Measurements from ENCODE around the gene RTN4RL2.
A peak's percentile ranks its signal among the peaks of the same experiment; 100 is the strongest.
"Not testable (repeated sequence)": the region's sequence is repeated elsewhere in the genome, so short reads cannot be mapped to it uniquely, and the experiment has no call there.

The RTN4RL2 gene

DNA sequence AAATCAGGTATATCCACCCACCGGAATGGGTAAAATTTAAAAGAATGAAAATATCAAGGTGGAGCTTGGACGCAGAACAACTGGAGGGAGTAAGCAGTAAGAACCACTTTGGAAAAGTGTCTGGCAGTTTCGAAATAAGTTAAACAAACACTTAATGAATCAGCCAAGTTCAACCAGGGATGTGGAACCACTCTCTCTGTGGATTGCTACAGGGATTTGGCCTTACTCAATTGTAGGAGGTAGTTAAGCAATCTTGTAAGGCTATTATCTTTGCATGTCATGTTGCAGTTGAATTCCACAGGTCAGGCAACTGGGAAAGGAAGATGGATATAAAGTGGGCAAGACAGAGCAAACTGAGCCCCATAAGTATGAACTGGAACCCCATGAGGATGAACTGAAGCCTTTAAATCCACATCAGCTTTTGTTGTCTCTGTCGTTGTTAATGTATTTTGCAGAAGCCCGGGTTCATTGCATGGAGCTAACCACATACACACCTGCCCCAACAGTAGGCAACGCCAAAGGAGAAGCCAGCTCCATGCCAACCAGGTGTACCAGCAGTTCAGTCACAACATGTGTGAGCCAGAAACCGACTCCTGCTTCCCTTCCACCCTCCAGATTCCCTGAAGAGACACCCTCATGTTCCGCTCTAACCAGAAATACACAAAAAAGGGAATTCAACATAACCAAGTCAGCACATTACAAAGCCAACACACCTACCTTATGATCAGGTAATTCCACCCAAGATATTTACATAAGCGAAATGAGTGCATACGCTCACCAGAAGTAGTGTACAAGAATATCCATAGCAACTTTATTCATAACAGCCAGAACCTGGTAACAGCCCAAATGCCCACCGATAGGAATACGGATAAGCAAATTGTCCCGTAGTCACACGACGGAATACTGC lies 25.4 kb upstream of the RTN4RL2 start:
- Histone ChIP-seq H3K9me3 (ENCODE audit: insufficient read depth, low read depth, low read length) (no peaks in the 10 kb centered on the region), H3K27ac (ENCODE audit: low read depth, low read length) (no peak overlapping the region), H3K36me3 (ENCODE audit: insufficient read depth, low read length) (no peaks in the 10 kb centered on the region), H3K9ac (ENCODE audit: low read depth, low read length) (no peak overlapping the region), H3K27me3 (ENCODE audit: insufficient read depth, low read length) (no peaks in the 10 kb centered on the region), H3K4me1 (ENCODE audit: insufficient read depth, low read length) (no peaks in the 10 kb centered on the region), H3K4me3 (ENCODE audit: low read length) (no peak overlapping the region)
- WGBS = 85% methylated on average over 15 of the region's 15 CpGs

DNA sequence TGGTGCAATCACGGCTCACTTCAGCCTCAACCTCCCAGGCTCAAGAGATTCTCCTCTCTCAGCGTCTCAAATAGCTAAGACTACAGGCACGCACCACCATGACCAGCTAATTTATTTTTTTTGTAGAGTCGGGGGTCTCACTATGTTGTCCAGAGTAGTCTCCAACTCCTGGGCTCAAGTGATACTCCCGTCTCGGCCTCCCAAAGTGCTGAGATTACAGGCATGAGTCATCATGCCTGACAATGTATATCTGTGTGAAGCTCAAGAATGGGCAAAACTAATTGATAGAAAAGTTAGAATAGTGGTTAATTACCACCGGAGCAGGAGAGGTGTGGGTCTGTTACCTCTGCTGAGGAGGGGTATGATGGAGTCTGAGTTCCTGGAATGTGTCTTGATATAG lies 24.3 kb upstream of the RTN4RL2 start:
- H3K27ac ChIP-seq (ENCODE audit: low read depth, low read length) = no peak overlapping the region
- no peak overlapping the region for H3K9ac ChIP-seq (ENCODE audit: low read depth, low read length)
- no peaks in the 10 kb centered on the region for H3K4me1 ChIP-seq (ENCODE audit: insufficient read depth, low read length)
- no peaks in the 10 kb centered on the region for H3K36me3 ChIP-seq (ENCODE audit: insufficient read depth, low read length)
- H3K4me3 ChIP-seq (ENCODE audit: low read length) = no peak overlapping the region
- no peaks in the 10 kb centered on the region for H3K27me3 ChIP-seq (ENCODE audit: insufficient read depth, low read length)
- 90% methylated on average over 7 of the region's 7 CpGs for WGBS
- no peaks in the 10 kb centered on the region for H3K9me3 ChIP-seq (ENCODE audit: insufficient read depth, low read depth, low read length)

DNA sequence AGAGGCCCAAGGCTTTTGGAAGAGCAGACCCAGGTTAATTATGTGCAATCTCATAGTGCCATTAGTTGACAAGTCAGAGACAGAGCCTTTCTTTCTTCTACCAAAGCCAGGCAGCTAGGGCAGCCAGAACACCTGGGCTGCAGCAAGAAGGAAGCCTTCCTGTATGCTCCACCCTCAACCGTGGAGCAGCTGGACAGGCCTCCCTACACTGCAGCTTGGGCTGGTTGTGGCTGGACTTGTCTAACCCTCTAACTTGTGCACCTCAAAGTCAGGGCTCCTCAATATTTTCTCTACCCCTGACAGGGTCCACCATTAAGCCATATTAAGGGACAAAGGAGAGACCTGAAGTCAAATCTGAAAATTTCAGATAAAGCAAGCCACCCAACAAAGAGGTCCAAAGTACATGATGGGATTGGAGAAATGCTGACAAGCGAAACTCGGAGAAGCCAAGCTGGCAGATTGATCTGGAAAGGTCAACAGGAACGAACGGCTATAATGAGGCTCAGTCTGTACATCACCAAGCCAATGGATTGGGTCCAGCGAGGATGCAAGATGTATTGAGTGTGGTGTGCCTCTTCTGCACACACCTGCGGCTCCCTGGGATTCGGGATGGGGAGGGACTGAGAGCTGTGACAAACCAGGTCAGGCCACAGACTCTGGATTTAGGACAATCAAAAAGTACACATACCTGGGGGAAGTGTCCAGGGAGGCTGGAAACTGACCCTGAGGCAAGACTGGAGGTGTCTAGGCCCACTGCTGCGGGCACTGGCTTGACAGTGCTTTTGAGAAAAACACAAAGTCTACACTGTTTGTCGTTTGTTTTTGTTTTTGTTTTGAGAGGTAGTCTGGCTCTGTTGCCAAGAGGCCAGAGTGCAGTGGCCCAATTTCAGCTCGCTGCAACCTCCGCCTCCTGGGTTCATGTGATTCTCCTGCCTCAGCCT lies 21.7 kb upstream of the RTN4RL2 start:
- Histone ChIP-seq H3K27me3 (ENCODE audit: insufficient read depth, low read length) (no peaks in the 10 kb centered on the region), H3K4me1 (ENCODE audit: insufficient read depth, low read length) (no peaks in the 10 kb centered on the region), H3K9ac (ENCODE audit: low read depth, low read length) (no peak overlapping the region), H3K27ac (ENCODE audit: low read depth, low read length) (no peak overlapping the region), H3K36me3 (ENCODE audit: insufficient read depth, low read length) (no peaks in the 10 kb centered on the region), H3K4me3 (ENCODE audit: low read length) (no peak overlapping the region), H3K9me3 (ENCODE audit: insufficient read depth, low read depth, low read length) (no peaks in the 10 kb centered on the region)
- WGBS = 91% methylated on average over 12 of the region's 12 CpGs

DNA sequence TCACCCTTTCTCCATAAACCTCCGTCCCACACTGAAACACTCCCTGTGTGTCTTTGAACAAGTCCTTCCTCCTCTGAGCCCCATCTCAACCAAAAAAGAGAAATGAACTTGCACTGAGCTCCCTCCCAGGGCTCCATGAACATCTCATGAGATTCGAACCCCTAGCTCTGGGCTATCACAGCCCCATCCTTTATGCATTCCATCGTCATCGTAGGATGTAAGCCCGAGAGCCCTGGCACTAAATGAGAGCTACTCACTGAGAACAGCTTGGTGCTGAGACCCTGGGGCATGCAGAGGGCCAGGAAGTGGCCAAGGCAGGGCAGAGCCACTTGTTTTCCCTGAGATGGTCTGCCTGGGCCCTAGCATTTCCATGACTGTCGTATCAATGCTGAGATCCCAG lies 20.5 kb upstream of the RTN4RL2 start:
- Histone ChIP-seq H3K9ac (ENCODE audit: low read depth, low read length) (no peak overlapping the region), H3K4me1 (ENCODE audit: insufficient read depth, low read length) (no peaks in the 10 kb centered on the region), H3K9me3 (ENCODE audit: insufficient read depth, low read depth, low read length) (no peaks in the 10 kb centered on the region), H3K27ac (ENCODE audit: low read depth, low read length) (no peak overlapping the region), H3K36me3 (ENCODE audit: insufficient read depth, low read length) (no peaks in the 10 kb centered on the region), H3K4me3 (ENCODE audit: low read length) (no peak overlapping the region), H3K27me3 (ENCODE audit: insufficient read depth, low read length) (no peaks in the 10 kb centered on the region)
- WGBS = 84% methylated on average over 6 of the region's 6 CpGs

DNA sequence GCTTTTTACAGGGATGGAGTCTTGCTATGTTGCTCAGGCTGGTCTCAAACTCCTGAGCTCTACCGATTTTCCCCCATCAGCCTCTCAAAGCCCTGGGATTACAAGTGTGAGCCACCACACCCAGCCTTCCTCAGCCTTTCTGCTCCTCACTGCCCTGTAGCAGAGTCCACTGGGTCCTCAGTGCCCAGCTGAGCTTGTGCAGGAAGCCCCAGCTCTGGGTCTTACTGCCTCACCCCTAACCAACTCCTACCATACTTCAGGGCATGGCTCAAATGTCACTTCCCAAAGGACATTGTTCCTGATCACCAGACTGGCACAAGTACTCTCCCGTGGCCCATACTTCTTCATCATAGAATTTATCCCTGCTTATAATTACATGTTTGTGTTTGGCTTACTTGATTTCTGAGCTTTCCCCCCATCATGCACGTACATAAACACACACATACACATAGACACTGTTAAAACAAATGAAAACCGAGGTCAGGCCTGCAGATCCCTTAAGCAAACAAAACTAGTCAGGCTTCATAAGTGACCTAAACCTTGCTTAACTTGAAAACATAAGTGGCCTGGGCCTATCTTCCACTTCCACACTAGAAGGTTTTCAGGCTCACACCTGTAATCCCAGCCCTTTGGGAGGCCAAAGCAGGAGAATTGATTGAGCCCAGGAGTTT lies 19.4 kb upstream of the RTN4RL2 start:
- Histone ChIP-seq H3K9ac (ENCODE audit: low read depth, low read length) (no peak overlapping the region), H3K4me3 (ENCODE audit: low read length) (no peak overlapping the region)
- 90% methylated on average over 4 of the region's 4 CpGs for WGBS

DNA sequence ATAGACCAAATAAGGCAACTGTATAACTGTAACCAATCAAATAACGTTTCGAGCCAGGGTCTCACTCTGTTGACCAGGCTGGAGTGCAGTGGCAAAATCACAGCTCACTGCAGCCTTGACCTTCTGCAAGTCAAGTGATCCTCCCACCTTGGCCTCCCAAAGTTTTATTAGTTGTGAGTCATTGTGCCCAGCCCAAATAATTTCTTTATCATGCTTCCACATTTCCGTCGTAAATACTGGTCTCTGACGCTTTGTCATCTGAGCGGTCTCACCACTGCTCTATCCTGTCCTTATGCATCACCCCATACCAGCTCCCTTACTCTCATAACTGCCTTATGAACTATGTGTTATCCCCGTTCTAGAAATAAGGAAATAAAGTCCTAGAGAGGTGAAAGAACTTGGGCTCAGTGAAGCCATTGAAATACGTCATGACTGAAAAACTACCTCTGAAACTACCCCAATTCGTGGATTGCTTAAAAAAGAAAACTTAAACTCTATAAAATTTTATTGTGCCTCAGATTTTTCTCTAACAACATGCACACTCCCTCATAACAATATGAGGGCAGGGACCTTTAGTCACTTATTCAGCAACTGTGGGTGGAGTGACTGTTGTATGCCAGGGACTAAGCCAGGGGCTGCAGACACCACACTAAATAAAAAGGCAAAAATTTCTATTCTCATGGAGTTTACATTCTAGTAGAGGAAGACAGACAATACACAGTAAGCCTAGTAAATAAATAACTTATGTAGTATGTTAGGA lies 15.8 kb upstream of the RTN4RL2 start:
- H3K4me3 ChIP-seq (ENCODE audit: low read length) = no peak overlapping the region
- no peaks in the 10 kb centered on the region for H3K36me3 ChIP-seq (ENCODE audit: insufficient read depth, low read length)
- no peaks in the 10 kb centered on the region for H3K9me3 ChIP-seq (ENCODE audit: insufficient read depth, low read depth, low read length)
- no peak overlapping the region for H3K9ac ChIP-seq (ENCODE audit: low read depth, low read length)
- WGBS = 89% methylated on average over 9 of the region's 9 CpGs
- no peaks in the 10 kb centered on the region; the same call in 1 of the 2 replicates for H3K27me3 ChIP-seq (ENCODE audit: insufficient read depth, low read length)
- H3K4me1 ChIP-seq (ENCODE audit: insufficient read depth, low read length) = no peaks in the 10 kb centered on the region
- H3K27ac ChIP-seq (ENCODE audit: low read depth, low read length) = no peak overlapping the region

More for the DNA sequence above, 19.4 kb upstream of the RTN4RL2 start:
- no peaks in the 10 kb centered on the region for H3K9me3 ChIP-seq (ENCODE audit: insufficient read depth, low read depth, low read length)
- H3K27me3 ChIP-seq (ENCODE audit: insufficient read depth, low read length) = no peaks in the 10 kb centered on the region
- H3K36me3 ChIP-seq (ENCODE audit: insufficient read depth, low read length) = no peaks in the 10 kb centered on the region
- no peaks in the 10 kb centered on the region for H3K4me1 ChIP-seq (ENCODE audit: insufficient read depth, low read length)
- H3K27ac ChIP-seq (ENCODE audit: low read depth, low read length) = no peak overlapping the region

DNA sequence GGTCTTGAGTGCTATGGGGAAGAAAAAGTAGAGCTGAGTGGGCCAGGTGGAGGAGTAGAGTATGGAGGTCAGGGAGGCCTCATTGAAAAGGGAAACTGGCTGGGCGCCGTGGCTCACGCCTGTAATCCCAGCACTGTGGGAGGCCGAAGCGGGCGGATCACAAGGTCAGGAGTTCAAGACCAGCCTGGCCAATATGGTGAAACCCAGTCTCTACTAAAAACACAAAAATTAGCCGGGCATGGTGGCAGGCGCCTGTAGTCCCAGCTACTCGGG lies 15.3 kb upstream of the RTN4RL2 start:
- 86% methylated on average over 9 of the region's 9 CpGs for WGBS
- not testable (repeated sequence) for H3K9me3 ChIP-seq (ENCODE audit: insufficient read depth, low read depth, low read length); H3K36me3 ChIP-seq (ENCODE audit: insufficient read depth, low read length); H3K9ac ChIP-seq (ENCODE audit: low read depth, low read length); H3K4me1 ChIP-seq (ENCODE audit: insufficient read depth, low read length); H3K27ac ChIP-seq (ENCODE audit: low read depth, low read length); H3K4me3 ChIP-seq (ENCODE audit: low read length); H3K27me3 ChIP-seq (ENCODE audit: insufficient read depth, low read length)

DNA sequence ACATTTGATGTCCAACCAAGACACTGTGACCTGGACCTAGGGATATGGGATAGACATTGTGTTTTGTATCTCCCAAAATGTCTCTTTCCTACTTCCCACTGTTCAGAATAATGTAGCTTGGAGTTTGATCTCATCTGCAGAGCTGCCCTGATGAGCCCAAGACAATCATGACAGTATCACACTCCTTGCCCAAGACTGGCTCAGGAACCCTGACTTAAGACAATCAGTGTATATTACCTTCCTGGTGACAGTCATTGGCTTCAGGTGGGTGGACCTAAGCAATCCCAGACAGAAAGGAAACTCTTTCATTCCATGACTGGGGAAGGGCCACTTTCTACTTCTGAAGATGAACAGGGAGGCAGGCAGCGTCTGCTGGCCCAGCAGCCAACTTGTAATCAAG lies 14.3 kb upstream of the RTN4RL2 start:
- Histone ChIP-seq H3K4me1 (ENCODE audit: insufficient read depth, low read length) (no peaks in the 10 kb centered on the region), H3K4me3 (ENCODE audit: low read length) (no peak overlapping the region), H3K27ac (ENCODE audit: low read depth, low read length) (no peak overlapping the region), H3K27me3 (ENCODE audit: insufficient read depth, low read length) (no peaks in the 10 kb centered on the region; the same call in 1 of the 2 replicates), H3K9me3 (ENCODE audit: insufficient read depth, low read depth, low read length) (no peaks in the 10 kb centered on the region), H3K36me3 (ENCODE audit: insufficient read depth, low read length) (no peaks in the 10 kb centered on the region), H3K9ac (ENCODE audit: low read depth, low read length) (no peak overlapping the region)
- 84% methylated on average over 1 of the region's 1 CpG for WGBS

DNA sequence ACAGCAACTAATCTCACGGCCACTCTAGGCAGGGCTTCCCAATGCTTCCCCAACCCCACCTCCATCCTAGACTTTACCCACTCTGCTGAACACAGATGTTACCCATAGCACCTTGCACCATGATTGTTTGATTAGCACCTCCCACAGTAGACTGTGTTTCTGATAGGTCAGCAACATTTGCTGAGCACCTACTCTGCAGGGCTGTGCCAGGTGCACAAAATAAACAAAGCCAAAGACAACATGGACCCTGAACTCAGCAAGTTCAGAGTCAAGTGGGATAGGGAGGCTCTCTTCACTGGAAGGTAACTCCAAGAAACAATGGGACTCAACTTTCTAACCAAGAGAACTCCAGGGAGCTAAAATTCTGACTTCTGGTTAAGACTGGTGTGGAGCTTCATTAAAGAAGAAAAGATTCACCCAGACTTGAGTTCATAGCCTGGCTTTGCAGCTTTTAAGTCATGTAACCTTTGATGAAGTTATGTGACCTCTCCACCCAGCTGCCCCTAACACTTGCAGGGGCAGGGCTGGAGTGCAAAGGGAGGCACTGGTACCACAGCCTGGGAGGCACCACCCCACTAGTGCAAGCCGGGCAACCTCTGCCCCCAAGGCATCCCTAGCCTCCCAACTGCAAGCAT lies 6.7 kb upstream of the RTN4RL2 start:
- H3K4me1 ChIP-seq (ENCODE audit: insufficient read depth, low read length) = no peaks in the 10 kb centered on the region
- H3K9ac ChIP-seq (ENCODE audit: low read depth, low read length) = no peak overlapping the region
- H3K36me3 ChIP-seq (ENCODE audit: insufficient read depth, low read length) = no peaks in the 10 kb centered on the region
- no peaks in the 10 kb centered on the region for H3K9me3 ChIP-seq (ENCODE audit: insufficient read depth, low read depth, low read length)
- no peak overlapping the region for H3K4me3 ChIP-seq (ENCODE audit: low read length)
- no peak overlapping the region for H3K27ac ChIP-seq (ENCODE audit: low read depth, low read length)
- H3K27me3 ChIP-seq (ENCODE audit: insufficient read depth, low read length) = peaks cover 37% of the 10 kb centered on the region
- WGBS = 85% methylated on average over 2 of the region's 2 CpGs

DNA sequence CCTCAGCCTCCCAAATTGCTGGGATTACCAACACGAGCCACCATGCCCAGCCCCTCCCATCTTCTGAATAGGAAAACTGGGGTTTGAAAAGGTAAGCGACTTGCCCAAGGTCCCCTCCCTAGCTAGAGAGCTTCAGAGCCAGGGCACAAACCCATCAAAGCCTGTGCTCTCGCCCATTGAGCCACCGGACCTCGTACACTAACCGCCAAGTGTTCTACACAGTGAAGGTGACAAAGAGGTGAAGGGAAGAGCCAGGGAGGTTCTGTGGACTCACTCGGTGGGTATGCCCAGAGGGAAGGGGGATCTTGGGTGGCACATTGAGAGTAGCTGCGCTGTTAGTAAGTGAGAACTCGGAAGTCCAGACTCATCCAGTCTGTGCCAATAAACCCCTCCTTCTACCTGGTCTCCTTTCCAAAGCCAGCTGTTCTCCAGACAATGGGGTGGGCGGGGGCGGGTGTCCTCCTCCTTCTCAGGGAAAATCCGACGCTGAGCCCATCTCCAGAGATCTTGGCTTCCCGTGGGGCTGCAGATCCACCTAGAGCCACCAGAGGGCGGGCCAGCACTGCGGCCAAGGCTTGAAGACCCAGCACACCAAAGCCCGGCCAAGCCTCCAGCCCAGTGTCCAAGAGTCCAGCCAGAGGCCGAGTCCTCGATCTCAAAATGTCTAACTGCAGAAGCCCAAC lies 3.2 kb upstream of the RTN4RL2 start:
- Histone ChIP-seq H3K4me3 (ENCODE audit: low read length) (peak overlapping the region; percentile 68), H3K9me3 (ENCODE audit: insufficient read depth, low read depth, low read length) (no peaks in the 10 kb centered on the region), H3K9ac (ENCODE audit: low read depth, low read length) (no peak overlapping the region), H3K27me3 (ENCODE audit: insufficient read depth, low read length) (peaks cover 56% of the 10 kb centered on the region), H3K27ac (ENCODE audit: low read depth, low read length) (no peak overlapping the region), H3K36me3 (ENCODE audit: insufficient read depth, low read length) (no peaks in the 10 kb centered on the region), H3K4me1 (ENCODE audit: insufficient read depth, low read length) (peaks cover 5% of the 10 kb centered on the region; the same call in 1 of the 2 replicates)
- WGBS = 16% methylated on average over 18 of the region's 19 CpGs
